K562 (cell line): ENCODE measurements around the gene MDM4. TPM values are rescaled to one million over a fixed set of nuclear protein-coding genes. Genes with fewer than 3 reads are reported as not detected.

Source experiments
- ATAC-seq: fragments of 200-7000 bp; cut with Tn5 transposase; 3 replicates; pipeline ENCODE4 v1.9.1; 2020; ENCODE audit warnings: moderate library complexity
- BruUV-seq: library from RNA; stranded (reverse); fragments of 400-500 nt; replicated peaks from 2 replicates; lab custom pipeline; 2021; lab: Mats Ljungman, UMichigan
- CTCF ChIA-PET: fragments of 300-600 bp; formaldehyde crosslinking; extraction: SDS; loops from one replicate; lab custom pipeline; 2021; ENCODE audit warnings: low intra/inter-chr PET ratio; lab: Yijun Ruan, JAX
- POLR2A ChIA-PET: fragments of 300-600, 350-650 bp; sonication (Branson Sonifier 250); formaldehyde crosslinking; extraction: SDS; loops from one replicate; lab custom pipeline; 2021; ENCODE audit warnings: antibody characterized with exemption, inconsistent platforms; lab: Yijun Ruan, JAX
- DNase-seq, 4 experiments: peaks; one replicate each; pipeline versions ENCODE4 v3.0.0 to v3.0.0-alpha.2; 2011 to 2018; ENCODE audit warnings: low spot score in 3 of 4, mixed read lengths in 3 of 4; ENCODE audit errors: extremely low read depth in 1 of 4
- FAIRE-seq: peaks from 2 replicates; lab custom pipeline; 2011; peaks lifted over from hg19 to GRCh38; lab: Jason Lieb, UNC
- H2AFZ ChIP-seq: 2 replicates; pipeline ENCODE4 v1.6.0; 2011; ENCODE audit warnings: low read depth, low read length, control low read depth, inconsistent platforms
- H3K27ac ChIP-seq: fragments of 200-600 bp; 3 replicates; pipeline ENCODE4 v1.8.0; 2011; ENCODE audit warnings: low read depth, mild to moderate bottlenecking, control low read depth, inconsistent platforms, low read length, moderate library complexity, mixed read lengths; ENCODE audit errors: extremely low read depth
- H3K27me3 ChIP-seq, 2 experiments: fragments of 300-600 bp in 1 of 2; 2 replicates in 1 of 2; 3 replicates in 1 of 2; pipeline versions ENCODE4 v1.6.0 to v1.8.0; 2011; ENCODE audit warnings: inconsistent platforms in 2 of 2, low read length in 2 of 2, mild to moderate bottlenecking in 1 of 2, mixed read lengths in 1 of 2, moderate library complexity in 1 of 2; ENCODE audit not compliant: control insufficient read depth in 2 of 2, insufficient read depth in 2 of 2
- H3K36me3 ChIP-seq: fragments of 300-600 bp; 3 replicates; pipeline ENCODE4 v1.8.0; 2011; ENCODE audit warnings: mild to moderate bottlenecking, low read length, inconsistent platforms; ENCODE audit not compliant: control insufficient read depth, insufficient read depth
- H3K4me1 ChIP-seq, 2 experiments: fragments of 200-600 bp in 1 of 2; replicated peaks in 1 of 2; 2 replicates in 1 of 2; 3 replicates in 1 of 2; pipeline versions ENCODE4 v1.5.1 to v1.8.0; 2011; ENCODE audit warnings: inconsistent platforms in 2 of 2, low read length in 2 of 2, mild to moderate bottlenecking in 1 of 2, mixed read lengths in 1 of 2, moderate library complexity in 1 of 2; ENCODE audit not compliant: control insufficient read depth in 2 of 2, insufficient read depth in 2 of 2
- H3K4me2 ChIP-seq: 2 replicates; pipeline ENCODE4 v1.6.1; 2011; ENCODE audit warnings: low read length, control low read depth, inconsistent platforms, mixed read lengths; ENCODE audit not compliant: insufficient read depth
- H3K4me3 ChIP-seq: fragments of 200-600 bp; sonication (generic), shearing (Covaris generic); 2 replicates; pipeline ENCODE4 v1.5.1; 2016; ENCODE audit warnings: control low read depth, inconsistent platforms
- H3K79me2 ChIP-seq: fragments of 200-600 bp; 3 replicates; pipeline ENCODE4 v1.8.0; 2011; ENCODE audit warnings: low read length, inconsistent platforms; ENCODE audit not compliant: control insufficient read depth, insufficient read depth
- H3K9ac ChIP-seq, 2 experiments: 2 replicates each; pipeline versions ENCODE4 v1.6.0 to v1.6.1; 2011; ENCODE audit warnings: low read depth in 2 of 2, low read length in 2 of 2, control low read depth in 1 of 2, inconsistent platforms in 1 of 2, mild to moderate bottlenecking in 1 of 2, mixed read lengths in 1 of 2; ENCODE audit not compliant: insufficient read depth in 1 of 2
- H3K9me1 ChIP-seq: one replicate; pipeline ENCODE4 v1.6.0; 2011; ENCODE audit warnings: inconsistent platforms, mild to moderate bottlenecking, low read length, moderate library complexity; ENCODE audit not compliant: control insufficient read depth, insufficient read depth
- H3K9me3 ChIP-seq: replicated peaks from 2 replicates; pipeline ENCODE4 v1.5.1; 2011; ENCODE audit warnings: low read depth, low read length, inconsistent platforms; ENCODE audit not compliant: control insufficient read depth, insufficient read depth
- H4K20me1 ChIP-seq: replicated peaks from 2 replicates; pipeline ENCODE4 v1.6.1; 2011; ENCODE audit warnings: low read length, inconsistent platforms, mixed read lengths; ENCODE audit not compliant: control insufficient read depth, insufficient read depth
- BRD4 ChIP-seq: fragments of 200-600 bp; sonication (generic); IDR thresholded peaks from 2 replicates; pipeline ENCODE4 v1.6.1; 2017; ENCODE audit warnings: inconsistent platforms
- E2F3 ChIP-seq: fragments of 250-450 bp; sonication (Bioruptor Pico); IDR thresholded peaks from 2 replicates; pipeline ENCODE4 v1.4.0; 2020; ENCODE audit warnings: mild to moderate bottlenecking
- E4F1 ChIP-seq: fragments of 250-450 bp; sonication (Bioruptor Pico); IDR thresholded peaks from 2 replicates; pipeline ENCODE4 v1.5.0; 2021; ENCODE audit warnings: mild to moderate bottlenecking, borderline replicate concordance
- EWSR1 ChIP-seq: fragments of 450-650 bp; IDR thresholded peaks from 2 replicates; pipeline ENCODE4 v1.6.1; 2018; ENCODE audit warnings: borderline replicate concordance, mild to moderate bottlenecking, low read depth, moderate library complexity; ENCODE audit not compliant: partially characterized antibody
- GTF2B ChIP-seq: IDR thresholded peaks from 2 replicates; pipeline ENCODE4 v1.6.1; 2011; ENCODE audit not compliant: insufficient read length; ENCODE audit errors: extremely low read depth
- HDAC6 ChIP-seq: IDR thresholded peaks from 2 replicates; pipeline ENCODE4 v1.6.1; 2012; ENCODE audit warnings: low read depth, mild to moderate bottlenecking, control low read depth, inconsistent platforms, low read length, moderate library complexity
- MNT ChIP-seq, 2 experiments: fragments of 450-650 bp; conservative IDR thresholded peaks; 2 replicates each; pipeline ENCODE4 v1.6.1; 2017; ENCODE audit warnings: mild to moderate bottlenecking in 2 of 2, moderate library complexity in 2 of 2
- NCOA1 ChIP-seq: fragments of 450-650 bp; IDR thresholded peaks from 2 replicates; pipeline ENCODE4 v1.6.1; 2016; ENCODE audit warnings: low read depth
- NFATC3 ChIP-seq: fragments of 450-650 bp; IDR thresholded peaks from 2 replicates; pipeline ENCODE4 v1.6.1; 2017; ENCODE audit warnings: mild to moderate bottlenecking
- PML ChIP-seq: IDR thresholded peaks from 2 replicates; pipeline ENCODE4 v1.6.1; 2012; ENCODE audit warnings: low read length, inconsistent platforms
- POLR2G ChIP-seq: fragments of 200-400 bp; formaldehyde crosslinking; IDR thresholded peaks from 2 replicates; pipeline ENCODE4 v1.6.1; 2017; ENCODE audit warnings: low read depth, mild to moderate bottlenecking, antibody characterized with exemption, low read length, moderate library complexity
- RBFOX2 ChIP-seq: fragments of 200-400 bp; formaldehyde crosslinking; IDR thresholded peaks from 2 replicates; pipeline ENCODE4 v1.6.1; 2017; ENCODE audit warnings: low read depth, mild to moderate bottlenecking, low read length, moderate library complexity
- RNF2 ChIP-seq: sonication (generic); IDR thresholded peaks from 2 replicates; pipeline ENCODE4 v1.6.1; 2016
- TRIM28 ChIP-seq: fragments of 450-650 bp; IDR thresholded peaks from 2 replicates; pipeline ENCODE4 v1.6.1; 2017
- VEZF1 ChIP-seq: fragments of 200-800 bp; sonication (Bioruptor generic); IDR thresholded peaks from 2 replicates; pipeline ENCODE4 v1.6.1; 2017; ENCODE audit warnings: missing genetic modification characterization, missing compliant biosample characterization
- WGBS: fragments of 100-300 bp; shearing (Covaris generic); methylation state at CpG from one replicate; pipeline ENCODE4 v1.1.6; 2016; ENCODE audit warnings: low coverage, mixed read lengths; ENCODE audit not compliant: insufficient coverage; ENCODE audit errors: missing lambda C conversion rate; 5-methylcytosine and 5-hydroxymethylcytosine counted together
- in situ Hi-C: fragments of 300-500 bp; cut with MboI; formaldehyde crosslinking; loops from 4 replicates; pipeline ENCODE4 v1.15.0; 2018; ENCODE audit warnings: inconsistent platforms, mixed read lengths
- intact Hi-C: fragments of 100-400 bp; cut with micrococcal nuclease; formaldehyde crosslinking; loops from 2 replicates; pipeline ENCODE4 v1.14.2; 2022
- polyA plus RNA-seq, 8 experiments: library from polyadenylated mRNA; depleted of rRNA in 4 of 8; stranded (reverse) in 5 of 8; unstranded in 3 of 8; fragments of >200 nt; fragmentation: Nextera tagmentation in 2 of 8; fragmentation: Illumina TruSeq in 1 of 8; extraction: Ambion mirVana in 2 of 8; extraction: Trizol in 1 of 8; gene quantifications; 2 replicates each; pipeline versions ENCODE4 v1.2.1 to v1.2.3, GENCODE V29; 2011 to 2014; ENCODE audit warnings: inconsistent platforms in 1 of 8, missing spikeins in 1 of 8
- total RNA-seq, 7 experiments: library from RNA; depleted of rRNA in 6 of 7; stranded (reverse); fragments of >200 nt in 6 of 7; fragmentation: Illumina TruSeq in 2 of 7; extraction: Trizol in 2 of 7; gene quantifications; 2 replicates each; pipeline versions ENCODE4 v1.2.1 to v1.2.3, GENCODE V29; 2011 to 2021; ENCODE audit warnings: low replicate concordance in 1 of 7

The MDM4 gene
- total and polyA plus RNA-seq, 9 of the 15 experiments (the other 6 are each of a cell fraction or from before 2014, with no cell fraction given), result 3.3 to 61.7 (median 21.2) TPM

GRCh38 chr1:204529371-204529895 is 13.2 kb downstream of the MDM4 start:
- H3K9ac ChIP-seq, result 0 out of 4 replicates have a peak overlapping the region, but pooled peaks of 1 of the 2 experiments have one; percentile 22
- intact Hi-C loops (no loop called here), in situ Hi-C loops (no loop called here)
- H3K9me1 ChIP-seq, result peaks cover 6% of the 10 kb centered on the region
- no peak for DNase-seq
- no peaks in the 10 kb centered on the region for H3K27me3 ChIP-seq
- ATAC-seq, result peak; percentile 70
- peaks cover 12% of the 10 kb centered on the region for H3K79me2 ChIP-seq
- H3K27ac ChIP-seq, result no peak overlapping the region
- no peak overlapping the region for H3K4me3 ChIP-seq
- H3K36me3 ChIP-seq, result peaks cover 97% of the 10 kb centered on the region
- H2AFZ ChIP-seq, result no peak overlapping the region
- H4K20me1 ChIP-seq, result no peaks in the 10 kb centered on the region; the same call in 1 of the 2 replicates
- no peaks in the 10 kb centered on the region for H3K9me3 ChIP-seq
- H3K4me2 ChIP-seq, result no peak overlapping the region
- WGBS, result 95% methylated on average over 7 of the region's 7 CpGs
- BruUV-seq, result no TSS peak
- ChIA-PET CTCF (no interaction called here), POLR2A (interaction anchor here (0.5 to 8.8 kb wide), 10 partner anchors 8 to 442 kb away, joined by 3 to 91 read pairs (median 4); partner anchors contain the start of gene MDM4)
- H3K4me1 ChIP-seq, result peaks cover 0 to 4% of the 10 kb centered on the region in 2 experiments; a peak in 1 of 5 replicates
- FAIRE-seq, result no peak
- TF ChIP-seq VEZF1 (CRISPR knock-in tag) (no peak), NFATC3 (no peak), RNF2 (no peak), HDAC6 (no peak), BRD4 (no peak), NCOA1 (no peak), POLR2G (0 out of 2 replicates have a peak, but pooled peaks have one; percentile 37), GTF2B (no peak), E4F1 (CRISPR knock-in tag) (no peak), MNT (conservative IDR thresholded peaks at IDR 0.05) (no peak), E2F3 (no peak), RBFOX2 (peak; percentile 57), TRIM28 (no peak), PML (no peak), EWSR1 (no peak)
